HG02840 (cell line): ENCODE data around the gene PAX8.

Source experiments
- ATAC-seq: cut with Tn5 transposase; IDR thresholded peaks from one replicate; pipeline ENCODE4 v1.9.1; 2021; ENCODE audit warnings: mild to moderate bottlenecking, moderate library complexity, moderate number of reproducible peaks; ENCODE audit not compliant: unreplicated experiment, low FRiP score

PAX8 gene

GRCh38 chr2:113192459-113193100 is 86.1 kb downstream of the PAX8 start:
- ATAC-seq = no peak

GRCh38 chr2:113190871-113191270 is 87.8 kb downstream of the PAX8 start:
- no peak for ATAC-seq

DNA sequence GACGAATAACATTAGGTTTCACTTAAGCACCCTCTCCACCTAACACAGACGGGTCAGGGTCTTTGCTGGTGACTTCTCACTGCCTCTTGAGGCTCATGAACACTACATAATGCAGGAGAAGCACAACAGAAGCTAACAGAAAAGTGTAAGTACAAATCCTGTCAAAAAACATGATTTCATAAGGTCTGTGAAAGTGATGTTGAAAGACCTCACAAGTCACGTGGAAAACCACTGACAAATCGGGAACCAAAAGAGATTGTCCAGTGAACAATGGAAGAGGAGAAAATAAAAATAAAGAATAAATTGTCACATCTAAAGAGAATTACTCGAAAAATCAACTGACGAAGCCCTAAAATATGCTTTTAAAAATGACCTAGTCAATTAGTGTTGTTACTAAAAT is 91.0 kb downstream of the PAX8 start:
- no peak for ATAC-seq

DNA sequence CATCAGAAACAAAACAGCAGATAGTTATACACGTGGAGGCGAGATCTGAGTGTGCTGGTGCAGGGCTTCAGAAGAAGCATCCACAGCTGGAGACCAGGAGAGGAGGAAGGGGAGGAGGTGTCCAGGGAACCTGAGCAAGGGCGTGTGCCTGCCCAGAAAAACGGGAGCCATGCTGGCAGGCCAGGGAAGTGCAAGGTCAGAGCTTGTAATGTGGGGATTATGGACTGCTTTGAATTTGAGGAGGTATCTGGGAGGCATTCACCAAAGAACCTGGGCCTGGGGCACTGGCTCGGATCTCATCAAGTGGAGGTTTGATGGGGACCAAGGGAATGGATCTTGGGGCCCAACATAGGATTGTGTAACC is 92.3 kb downstream of the PAX8 start:
- no peak for ATAC-seq

DNA sequence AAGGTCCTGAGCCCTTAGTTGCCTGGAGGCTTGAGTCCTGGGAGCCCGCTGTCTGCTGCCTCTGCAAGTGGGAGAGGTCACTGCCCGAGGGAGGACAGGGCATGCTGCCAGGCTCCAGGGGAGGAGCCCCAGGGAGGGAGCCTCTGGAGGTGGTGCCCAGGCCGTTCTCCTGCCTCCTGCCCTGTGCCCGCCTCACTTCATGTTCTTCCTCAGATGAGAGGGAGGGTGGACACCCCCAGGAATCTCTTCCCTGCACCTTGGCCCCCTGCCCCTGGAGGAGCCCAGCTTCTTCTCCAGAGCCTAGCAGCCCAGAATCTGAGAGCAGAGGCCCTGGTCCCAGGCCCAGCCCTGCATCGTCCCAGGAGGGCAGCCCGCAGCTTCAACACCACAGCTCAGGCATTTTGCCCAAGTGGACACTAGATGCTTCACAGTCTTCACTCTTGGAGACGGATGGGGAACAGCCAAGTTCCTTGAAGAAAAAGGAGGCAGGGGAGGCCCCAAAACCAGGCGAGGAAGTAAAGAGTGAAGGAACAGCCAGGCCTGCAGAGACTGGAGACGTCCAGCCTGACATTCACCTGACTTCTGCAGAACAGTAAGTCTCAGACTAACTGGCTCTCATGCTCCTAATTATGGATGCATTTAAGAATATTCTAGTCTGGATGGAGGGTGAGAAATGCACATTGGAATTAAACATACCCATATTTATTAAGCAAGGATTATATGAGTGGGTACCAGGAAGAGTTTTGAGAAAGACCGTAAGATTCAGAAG is 92.9 kb downstream of the PAX8 start:
- no peak for ATAC-seq

DNA sequence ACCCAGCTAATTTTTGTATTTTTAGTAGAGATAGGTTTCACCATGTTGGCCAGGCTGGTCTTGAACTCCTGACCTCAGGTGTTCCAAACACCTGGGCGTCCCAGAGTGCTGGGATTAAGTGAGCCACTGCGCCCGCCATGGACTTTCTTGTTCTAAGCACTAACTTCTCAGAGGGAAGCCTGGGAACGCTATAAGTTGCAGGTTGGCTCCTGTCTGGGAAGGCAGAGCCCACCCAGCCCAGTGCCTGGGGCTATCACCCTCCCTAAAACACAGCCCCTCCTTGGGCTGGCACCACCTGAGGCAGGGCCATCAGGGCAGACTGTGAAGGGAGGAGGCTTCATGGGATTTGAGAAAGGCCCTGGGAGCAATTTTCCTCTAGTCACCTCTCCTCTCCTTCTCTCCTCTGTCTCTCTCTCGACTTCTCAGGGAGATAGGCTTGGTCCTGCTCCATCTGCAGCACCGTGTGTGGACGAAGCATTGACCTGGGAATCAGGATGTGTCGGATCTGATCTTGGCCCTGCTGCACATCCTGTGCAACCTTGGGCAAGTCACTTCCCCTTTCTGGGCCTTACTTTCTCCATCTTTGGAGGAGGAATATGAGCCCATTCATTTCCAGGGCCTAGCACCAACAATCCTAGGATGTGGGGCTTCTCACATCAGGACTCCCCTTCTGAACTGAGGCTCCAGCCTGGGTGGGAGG is 94.0 kb downstream of the PAX8 start:
- no peak for ATAC-seq

DNA sequence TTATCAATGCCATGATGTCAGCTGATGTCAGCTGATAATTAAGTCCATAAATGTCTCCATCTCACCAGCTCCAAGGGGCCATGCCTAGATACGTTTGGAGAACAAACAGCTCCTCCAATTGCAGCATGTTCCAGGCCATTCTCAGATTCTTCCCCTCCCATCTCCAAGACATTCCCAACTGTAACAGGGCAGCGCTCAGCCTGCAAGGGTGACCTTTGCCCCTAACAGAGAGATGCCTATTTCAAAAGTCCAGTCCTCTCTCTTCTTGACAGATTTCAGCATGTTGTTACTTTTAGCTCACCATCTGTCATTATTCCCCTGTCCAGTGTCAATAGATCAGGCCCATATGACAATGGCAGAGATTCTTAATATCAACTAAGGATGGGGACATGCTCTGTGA is 95.0 kb downstream of the PAX8 start:
- no peak for ATAC-seq

GRCh38 chr2:113183264-113183663 is 95.5 kb downstream of the PAX8 start:
- ATAC-seq = no peak

DNA sequence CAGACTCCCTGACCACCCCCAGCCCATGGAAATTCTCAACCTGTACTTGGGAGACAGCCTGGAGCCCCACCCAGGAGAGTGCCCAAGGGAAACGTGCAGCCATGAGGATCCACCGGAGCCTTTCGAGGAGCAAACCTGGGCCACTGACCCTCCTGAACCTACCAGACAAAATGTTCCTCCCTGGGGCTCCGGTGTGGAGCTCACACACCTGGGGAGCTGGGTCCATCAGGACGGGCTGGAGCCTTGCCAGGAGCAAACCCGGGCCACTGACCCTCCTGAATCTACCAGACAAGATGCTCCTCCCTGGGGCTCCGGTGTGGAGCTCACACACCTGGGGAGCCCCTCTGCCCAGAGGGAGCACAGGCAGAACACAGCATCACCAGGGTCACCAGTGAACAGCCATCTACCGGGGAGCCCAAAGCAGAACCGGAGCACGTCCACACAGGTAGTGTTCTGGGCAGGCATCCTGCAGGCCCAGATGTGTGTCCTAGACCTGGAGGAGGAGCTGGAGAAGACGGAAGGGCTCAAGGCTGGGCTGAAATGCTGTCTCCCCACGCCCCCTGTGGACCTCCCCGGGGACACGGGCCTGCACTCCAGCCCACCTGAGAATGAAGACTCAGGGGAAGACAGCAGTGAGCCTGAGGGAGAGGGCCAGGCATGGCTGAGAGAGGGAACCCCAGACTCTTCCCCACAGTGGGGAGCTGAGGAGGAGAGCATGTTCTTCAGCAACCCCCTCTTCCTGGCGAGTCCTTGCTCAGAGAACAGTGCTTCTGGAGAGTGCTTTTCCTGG is 96.1 kb downstream of the PAX8 start:
- no peak for ATAC-seq

GRCh38 chr2:113181258-113182051 is 97.3 kb downstream of the PAX8 start:
- no peak for ATAC-seq

DNA sequence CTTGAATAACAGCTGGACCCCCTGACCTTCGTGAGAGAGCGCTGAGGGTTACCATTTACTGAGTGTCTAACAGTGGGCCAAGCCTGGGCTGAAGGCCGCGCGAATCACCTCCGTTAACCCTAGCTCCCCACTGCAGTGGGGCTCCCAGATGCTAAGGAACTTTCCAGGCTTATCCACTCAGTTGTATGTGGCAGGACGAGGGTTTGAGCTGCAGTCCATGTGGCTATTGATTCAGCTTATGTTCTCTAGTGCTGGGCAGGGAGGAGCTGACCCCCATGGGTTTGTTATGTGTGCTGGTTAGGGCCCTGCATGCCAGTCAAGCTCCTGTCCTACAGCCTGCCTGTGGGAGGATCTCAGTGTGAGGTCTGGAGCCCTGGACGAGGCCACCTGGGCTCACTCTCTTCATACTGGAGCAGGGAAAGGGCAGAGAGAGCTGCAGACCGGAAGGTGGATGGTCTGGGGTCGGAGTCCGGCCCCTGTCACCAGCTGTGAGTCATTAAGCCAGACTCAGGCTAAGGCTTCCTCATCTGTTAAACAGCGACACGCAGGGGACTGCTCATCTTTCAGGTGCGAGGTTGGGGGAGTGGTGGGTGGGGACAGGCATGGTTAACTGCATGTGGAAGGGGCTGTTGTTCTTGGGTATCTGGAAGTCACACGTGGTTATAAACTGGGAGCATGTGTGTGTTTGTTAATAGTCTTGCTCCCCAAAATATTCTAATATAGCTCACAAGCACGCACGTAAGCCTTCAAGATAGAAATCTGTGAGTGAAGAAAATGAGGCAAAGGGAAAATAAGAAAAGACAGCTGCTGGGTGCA is 98.4 kb downstream of the PAX8 start:
- no peak for ATAC-seq

- no peak for ATAC-seq
Measured at GRCh38 chr2:113179446-113180045, 99.2 kb downstream of the PAX8 start.

- no peak for ATAC-seq
Measured at GRCh38 chr2:113178891-113179290, 99.8 kb downstream of the PAX8 start.

GRCh38 chr2:113178069-113178746 is 100.5 kb downstream of the PAX8 start:
- no peak for ATAC-seq

DNA sequence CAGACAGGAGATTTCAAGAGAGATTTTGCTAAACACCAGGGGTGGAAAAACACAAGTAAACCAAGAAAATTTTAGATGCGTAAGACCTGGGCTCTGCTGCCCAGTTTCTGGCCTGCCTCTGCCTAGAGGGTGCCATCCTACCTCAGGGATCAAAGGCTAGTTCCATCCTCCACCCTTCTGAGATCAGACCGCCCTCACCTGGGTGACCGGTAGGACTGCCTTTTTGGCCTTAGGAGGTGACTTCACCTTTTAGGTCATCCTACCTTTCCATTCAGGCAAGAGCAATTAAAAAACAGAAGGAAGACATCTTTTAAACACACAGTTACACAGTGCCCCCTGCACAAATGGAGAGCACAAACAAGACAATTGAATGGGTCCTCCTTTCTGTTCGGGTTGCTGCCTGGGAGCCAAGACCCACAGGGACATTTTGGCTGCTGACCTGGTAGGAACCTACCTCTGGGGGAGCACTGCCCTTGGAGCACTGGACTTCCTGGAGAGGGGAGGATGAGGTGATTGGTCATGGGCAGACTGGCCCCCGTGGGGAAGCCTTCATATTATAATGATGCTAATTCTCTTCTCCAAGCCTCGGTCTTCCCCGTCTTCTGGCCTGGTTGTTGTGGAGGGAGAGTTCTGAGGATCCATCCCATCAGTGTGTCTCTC is 101.9 kb downstream of the PAX8 start:
- ATAC-seq = no peak

DNA sequence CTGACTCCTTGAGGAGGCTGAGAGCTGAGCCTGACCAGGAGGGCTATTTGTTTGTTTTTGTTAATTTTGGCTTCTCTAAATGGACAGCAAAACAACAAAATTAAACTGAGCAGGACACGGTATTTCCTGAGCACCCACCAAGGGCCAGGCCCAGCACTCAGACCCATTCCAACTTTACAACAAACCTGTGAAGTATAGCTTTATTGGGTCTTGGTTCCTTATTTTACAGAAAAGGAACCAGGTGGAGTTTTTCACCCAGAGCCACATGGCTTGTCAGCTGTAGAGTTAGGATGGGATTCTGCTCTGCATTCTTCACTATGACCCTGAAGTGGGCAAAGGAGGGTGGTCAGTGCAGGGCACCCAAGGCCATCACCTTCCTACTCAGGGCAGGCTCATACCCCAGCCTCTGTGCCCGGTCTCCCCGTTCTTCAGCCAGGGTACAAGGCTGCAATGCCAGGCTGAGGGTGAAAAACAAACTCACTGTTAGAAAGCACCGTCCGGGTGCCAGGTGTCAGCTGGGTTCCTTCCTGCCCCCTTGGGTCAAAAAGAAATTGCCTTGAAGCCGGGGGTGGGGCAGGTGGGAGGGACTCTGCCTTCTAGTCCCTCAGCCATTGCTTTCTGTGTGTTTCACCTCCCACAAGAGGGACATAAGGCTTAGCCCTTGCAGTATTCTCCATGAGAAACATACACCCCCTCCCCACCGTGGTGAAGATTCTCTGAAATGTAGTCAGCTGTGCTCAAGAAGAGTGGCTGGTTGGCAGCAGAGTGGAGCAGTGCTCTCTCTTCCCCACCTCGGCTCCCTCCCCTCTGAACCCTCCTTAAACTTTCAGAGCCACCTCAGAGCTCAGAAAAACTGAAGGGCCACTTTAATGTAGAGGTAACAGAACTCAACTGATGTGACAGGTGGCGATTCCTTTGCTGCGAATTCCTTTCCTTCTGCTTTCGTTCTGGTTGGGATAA is 102.7 kb downstream of the PAX8 start:
- ATAC-seq = no peak
